Muscle of back (tissue), 11 donors: ENCODE data around the gene PODNL1. TPM values are rescaled to one million over a fixed set of nuclear protein-coding genes. Genes with fewer than 3 reads are reported as not detected.
"Not testable (repeated sequence)": the region's sequence is repeated elsewhere in the genome, so short reads cannot be mapped to it uniquely, and the experiment has no call there.

Source experiments
- DNase-seq, 3 donors: peaks; one replicate each; pipeline versions ENCODE4 v3.0.0 to v3.0.0-alpha.2; 2013
- polyA plus RNA-seq, 10 donors: library from polyadenylated mRNA; unstranded; fragments of 120-200 nt; gene quantifications; one replicate each; pipeline ENCODE4 v1.2.1, GENCODE V29; 2013; ENCODE audit not compliant: insufficient read length in 10 of 10

Gene PODNL1
- polyA plus RNA-seq, 10 donors: 0.26 to 1.7 (median 0.83) TPM

- no peak for DNase-seq
Observed at GRCh38 chr19:13929956-13930355, 8.3 kb downstream of the PODNL1 start.

DNA sequence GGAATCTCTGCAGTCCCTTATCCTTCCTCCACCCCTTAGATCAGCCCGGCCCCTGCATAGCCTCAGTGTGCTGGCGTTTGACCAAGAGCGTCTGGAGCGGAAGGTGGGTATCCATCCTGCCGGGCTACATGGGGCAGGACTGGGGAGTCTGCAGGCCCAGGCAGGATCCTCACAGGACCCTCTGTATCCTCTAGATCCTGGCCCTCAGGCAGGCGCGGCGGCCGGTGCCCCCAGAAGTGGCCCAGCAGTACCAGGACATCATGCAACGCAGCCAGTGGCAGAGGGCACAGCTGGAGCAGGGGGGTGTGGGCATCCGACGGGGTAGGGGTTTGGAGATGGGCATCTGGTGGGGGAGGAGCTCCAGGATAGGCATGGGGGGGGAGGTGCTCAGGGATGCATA lies 8.9 kb downstream of the PODNL1 start:
- DNase-seq: no peak

- DNase-seq: no peak
Observed at GRCh38 chr19:13926715-13927114, 11.5 kb downstream of the PODNL1 start.

DNA sequence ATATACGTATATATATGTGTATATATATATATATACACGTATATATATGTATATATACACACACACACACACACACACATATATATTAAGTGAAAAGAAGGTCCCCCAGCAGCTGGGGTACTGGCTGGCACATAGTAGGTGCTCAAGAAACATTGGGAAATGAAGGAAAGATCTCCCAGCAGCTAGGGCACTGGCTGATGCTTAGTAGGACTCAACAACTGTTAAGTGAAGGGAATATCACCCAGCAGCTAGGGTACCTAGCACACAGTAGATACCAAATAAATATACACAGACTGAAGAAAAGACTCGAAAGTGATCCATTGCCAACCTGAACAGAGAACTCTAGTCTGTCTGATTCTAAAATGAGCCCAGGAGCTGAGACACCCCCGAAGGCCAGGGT lies 12.2 kb downstream of the PODNL1 start:
- no peak for DNase-seq

GRCh38 chr19:13923194-13923987 lies 14.8 kb downstream of the PODNL1 start:
- no peak for DNase-seq

DNA sequence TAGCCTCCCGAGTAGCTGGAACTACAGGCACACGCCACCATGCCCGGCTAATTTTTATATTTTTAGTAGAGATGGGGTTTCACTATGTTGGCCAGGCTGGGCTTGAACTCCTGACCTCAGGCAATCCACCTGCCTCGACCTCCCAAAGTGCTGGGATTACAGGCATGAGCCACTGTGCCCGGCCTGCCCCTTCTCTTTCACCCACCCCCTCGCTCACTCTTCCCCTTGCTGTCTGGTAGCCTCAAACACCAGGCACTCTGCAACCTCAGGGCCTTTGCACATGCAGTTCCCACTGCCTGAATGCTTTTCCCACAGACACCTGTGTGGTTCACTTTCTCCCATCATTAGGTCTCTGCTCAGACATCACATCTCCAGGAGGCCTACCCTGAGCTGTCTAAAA lies 16.1 kb downstream of the PODNL1 start:
- not testable (repeated sequence) for DNase-seq

DNA sequence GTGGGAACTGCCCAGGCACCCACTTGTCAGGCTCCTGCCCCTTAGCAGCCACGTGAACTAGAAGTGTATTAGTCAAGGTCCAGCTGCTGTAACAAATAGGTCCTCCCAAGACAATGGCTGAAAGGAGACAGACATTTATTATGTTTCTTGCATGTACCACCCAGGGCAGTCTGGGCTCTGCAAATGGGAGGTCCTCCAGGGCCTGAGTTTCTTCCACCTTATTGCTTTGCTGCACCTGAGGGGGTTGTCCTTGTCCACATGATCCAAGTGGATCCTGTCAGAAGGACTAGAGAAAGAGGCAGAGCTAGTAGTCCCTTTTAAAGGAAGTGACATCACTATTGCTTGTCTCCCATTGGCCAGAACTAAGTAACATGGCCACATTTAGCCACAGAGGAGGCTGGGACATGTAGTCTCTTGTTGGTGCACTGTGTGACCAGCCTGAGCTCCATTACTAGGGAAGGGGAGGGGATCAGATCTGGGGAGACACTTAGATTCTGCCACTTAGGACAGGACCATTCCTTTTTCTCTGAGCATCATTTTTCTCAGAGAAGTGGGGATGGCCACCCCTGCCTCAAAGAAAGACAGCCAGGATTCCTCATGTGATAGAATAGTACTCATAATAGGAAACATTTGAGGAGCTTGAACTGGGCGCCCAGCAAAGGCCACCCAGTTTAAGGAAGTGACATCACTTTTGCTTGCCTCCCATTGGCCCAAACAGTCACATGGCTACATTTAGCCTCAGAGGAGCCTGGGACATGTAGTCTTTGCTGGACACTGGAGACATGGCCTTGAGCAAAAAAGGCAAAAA lies 17.1 kb downstream of the PODNL1 start:
- peak; percentile 20 to 59 (median 21) for DNase-seq

- no peak for DNase-seq
Observed at GRCh38 chr19:13920524-13920923, 17.7 kb downstream of the PODNL1 start.

DNA sequence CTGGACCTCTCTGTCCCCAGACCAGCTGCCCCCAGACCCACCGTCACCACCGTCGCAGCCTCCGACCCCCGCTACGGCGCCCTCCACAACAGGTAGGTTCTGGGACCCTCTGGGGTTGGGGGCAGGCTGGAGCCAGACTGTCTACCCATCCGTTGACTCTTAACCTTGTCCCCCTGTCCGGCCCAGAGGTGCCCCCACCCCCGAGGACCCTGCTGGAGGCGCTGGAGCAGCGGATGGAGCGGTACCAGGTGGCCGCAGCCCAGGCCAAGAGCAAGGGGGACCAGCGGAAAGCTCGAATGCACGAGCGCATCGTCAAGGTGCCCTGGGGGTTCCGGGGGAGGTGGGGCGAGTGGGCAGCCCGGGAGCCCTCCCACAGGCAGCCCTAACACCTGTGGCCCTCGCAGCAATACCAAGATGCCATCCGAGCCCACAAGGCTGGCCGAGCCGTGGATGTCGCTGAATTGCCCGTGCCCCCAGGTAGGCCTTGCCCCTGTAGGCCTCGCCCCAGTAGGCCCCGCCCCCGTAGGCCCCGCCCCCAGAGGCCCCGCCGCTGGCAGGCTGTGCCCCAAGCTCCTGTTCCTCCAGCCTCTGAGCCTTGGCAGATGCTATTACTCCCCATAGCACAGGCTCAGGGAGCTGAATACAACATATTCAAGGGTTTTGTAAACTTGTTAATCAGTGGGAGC lies 19.3 kb downstream of the PODNL1 start:
- DNase-seq: no peak

- DNase-seq: no peak
Observed at GRCh38 chr19:13917888-13918406, 20.3 kb downstream of the PODNL1 start.

GRCh38 chr19:13914777-13915176 lies 23.4 kb downstream of the PODNL1 start:
- DNase-seq: no peak

- no peak for DNase-seq
Observed at GRCh38 chr19:13913352-13913751, 24.9 kb downstream of the PODNL1 start.

- DNase-seq: no peak
Observed at GRCh38 chr19:13909430-13909829, 28.8 kb downstream of the PODNL1 start.

DNA sequence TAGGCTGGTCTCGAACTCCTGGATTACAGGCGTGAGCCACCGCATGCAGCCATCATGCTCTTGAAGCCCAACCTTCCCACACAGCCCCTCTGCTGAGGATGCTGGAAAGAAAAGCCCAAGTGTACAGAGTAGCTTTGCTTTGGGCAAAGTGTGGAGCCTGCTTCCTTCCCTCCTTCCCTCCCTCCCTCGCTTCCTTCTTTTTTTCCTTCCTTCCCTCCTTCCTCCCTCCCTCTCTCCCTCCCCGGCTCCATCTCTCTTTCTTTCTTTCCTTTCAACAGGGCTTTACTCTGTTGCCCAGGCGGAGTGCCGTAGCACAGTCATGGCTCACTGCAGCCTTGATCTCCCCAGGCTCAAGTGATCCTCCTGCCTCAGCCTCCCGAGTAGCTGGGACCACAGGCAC lies 29.5 kb downstream of the PODNL1 start:
- no peak for DNase-seq

DNA sequence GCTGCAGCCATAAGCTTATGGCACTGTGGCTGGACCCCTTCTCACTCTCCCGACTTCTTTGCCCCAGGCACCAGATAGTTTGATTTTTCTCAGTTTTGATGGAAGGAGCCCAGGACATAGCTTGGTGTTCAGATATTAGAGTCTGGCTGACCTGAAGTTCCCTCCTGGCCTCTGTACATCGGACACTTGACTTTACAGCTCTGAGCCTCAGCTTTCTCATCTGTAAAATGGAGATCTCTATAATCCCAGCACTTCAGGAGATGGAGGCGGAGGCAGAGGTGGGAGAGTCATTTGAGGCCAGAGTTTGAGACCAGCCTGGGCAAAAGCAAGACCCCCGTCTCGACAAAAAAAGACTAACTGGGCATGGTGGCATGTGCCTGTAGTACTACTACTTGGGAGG lies 31.3 kb downstream of the PODNL1 start:
- DNase-seq: no peak

GRCh38 chr19:13906521-13906904 lies 31.7 kb downstream of the PODNL1 start:
- DNase-seq: peak in 1 of 3 donors; percentile 38

- peak; percentile 86 to 96 (median 92) for DNase-seq
Observed at GRCh38 chr19:13905634-13906520, 32.3 kb downstream of the PODNL1 start, which contains the start of the genes BRME1 and CC2D1A. Gene BRME1, minus strand, starts transcription at chr19:13906117. Its CDS starts 1,225 bp downstream, at chr19:13904892. Gene CC2D1A, plus strand, starts transcription at chr19:13906201. Its CDS starts 241 bp downstream, at chr19:13906442.

DNA sequence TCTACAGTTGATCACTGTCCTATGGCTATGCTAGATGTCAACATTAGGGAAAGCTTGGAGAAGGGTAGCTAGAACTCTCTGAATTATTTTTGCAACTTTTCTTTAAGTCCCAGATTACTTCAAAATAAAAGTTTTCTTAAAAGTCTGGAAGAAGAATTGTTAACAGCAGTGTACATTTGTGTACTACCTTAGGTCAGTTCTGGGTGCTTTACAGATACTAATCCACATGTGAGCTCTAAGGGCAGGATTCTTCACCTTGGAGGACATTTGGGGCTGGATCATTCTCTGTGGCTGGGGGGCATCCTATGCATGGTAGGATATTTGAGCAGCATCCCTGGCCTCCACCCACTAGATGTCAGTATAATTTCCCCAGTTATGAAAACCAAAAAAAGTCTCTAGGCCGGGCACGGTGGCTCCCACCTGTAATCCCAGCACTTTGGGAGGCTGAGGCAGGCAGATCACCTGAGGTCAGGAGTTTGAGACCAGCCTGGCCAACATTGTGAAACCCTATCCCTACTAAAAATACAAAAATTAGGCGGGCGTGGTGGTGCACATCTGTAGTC lies 35.1 kb downstream of the PODNL1 start:
- DNase-seq: no peak

DNA sequence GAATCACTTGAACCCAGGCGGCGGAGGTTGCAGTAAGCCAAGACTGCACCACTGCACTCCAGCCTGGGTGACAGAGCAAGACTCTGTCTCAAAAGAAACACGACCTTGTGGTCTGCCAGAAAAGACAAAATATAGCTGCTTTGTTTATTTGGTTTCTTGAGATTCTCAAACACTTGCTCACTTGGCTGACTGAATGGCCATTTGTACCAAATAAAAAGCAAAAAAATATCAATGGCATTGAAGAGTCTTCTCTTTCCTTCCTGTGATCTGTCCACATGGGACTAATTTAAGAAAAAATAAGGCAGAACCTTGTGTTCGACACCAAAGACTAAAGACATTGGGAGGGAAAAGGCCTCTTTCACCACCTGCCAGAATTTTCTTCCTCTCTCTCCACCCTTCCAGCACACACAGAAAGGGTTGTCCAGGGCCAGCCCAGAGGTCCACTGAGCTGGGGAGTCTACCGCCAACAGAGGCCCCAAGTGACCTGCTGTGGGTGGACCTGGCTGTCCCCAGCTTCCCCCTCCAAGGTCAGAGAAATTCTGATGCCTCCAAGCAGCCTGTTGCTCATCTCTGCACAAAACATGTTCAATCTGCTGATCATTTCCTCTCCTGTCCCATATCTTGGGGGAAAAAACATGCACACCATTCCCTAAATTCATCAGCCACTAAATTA lies 38.2 kb downstream of the PODNL1 start:
- DNase-seq: no peak

GRCh38 chr19:13899393-13899792 lies 38.8 kb downstream of the PODNL1 start:
- no peak for DNase-seq
